ENCODE measurements around the gene MED22. TPM values are rescaled to one million over a fixed set of nuclear protein-coding genes. Genes with fewer than 3 reads are reported as not detected.

Gene MED22
- total RNA-seq, 1 donor from 2014 or later: 52.2 TPM

- peaks cover 7 to 30% of the 10 kb centered on the region in 2 donors for H3K4me1 ChIP-seq
- H3K27ac ChIP-seq: peak overlapping the region; percentile 94 to 97
- no peak for DNase-seq (ENCODE audit: low spot score in 2 of 2)
- H3K27me3 ChIP-seq: no peaks in the 10 kb centered on the region
- intact Hi-C loops (cut with DNase I): loop anchor here (10.0 kb wide), 1 partner anchor 650 kb away; the partner anchor contains the start of gene BRD3OS
- no peak for TF ChIP-seq CTCF (IDR thresholded peaks at IDR 0.05)
- H3K4me3 ChIP-seq: peak overlapping the region; percentile 97 to 98
- H3K36me3 ChIP-seq: peaks cover 4 to 26% of the 10 kb centered on the region in 2 donors
- no peaks in the 10 kb centered on the region for H3K9me3 ChIP-seq
Observed at GRCh38 chr9:133374612-133375115, 26.7 kb upstream of the MED22 start.

- H3K9me3 ChIP-seq: no peaks in the 10 kb centered on the region
- TF ChIP-seq CTCF (IDR thresholded peaks at IDR 0.05): no peak
- intact Hi-C loops (cut with DNase I): loop anchor here (10.0 kb wide), 1 partner anchor 653 kb away; the partner anchor contains the start of gene BRD3OS
- no peak overlapping the region for H3K27ac ChIP-seq
- H3K36me3 ChIP-seq: peaks cover 7 to 33% of the 10 kb centered on the region in 2 donors
- H3K4me3 ChIP-seq: peak overlapping the region in 1 of 2 donors; percentile 16
- H3K4me1 ChIP-seq: peaks cover 7 to 44% of the 10 kb centered on the region in 2 donors
- DNase-seq (ENCODE audit: low spot score in 2 of 2): no peak
- H3K27me3 ChIP-seq: no peaks in the 10 kb centered on the region
Observed at GRCh38 chr9:133372144-133372543, 24.2 kb upstream of the MED22 start.

- Histone ChIP-seq H3K27ac (no peak overlapping the region), H3K36me3 (peaks cover 15 to 42% of the 10 kb centered on the region in 2 donors), H3K27me3 (no peaks in the 10 kb centered on the region), H3K4me1 (peaks cover 7 to 40% of the 10 kb centered on the region in 2 donors), H3K4me3 (no peak overlapping the region), H3K9me3 (no peaks in the 10 kb centered on the region)
- intact Hi-C loops (cut with DNase I): loop anchor here (10.0 kb wide), 1 partner anchor 654 kb away; the partner anchor contains the start of gene BRD3OS
- no peak for TF ChIP-seq CTCF (IDR thresholded peaks at IDR 0.05)
- no peak for DNase-seq (ENCODE audit: low spot score in 2 of 2)
Observed at GRCh38 chr9:133371261-133371711, 23.4 kb upstream of the MED22 start.

GRCh38 chr9:133370685-133371084, 22.8 kb upstream of the MED22 start:
- Histone ChIP-seq H3K9me3 (no peaks in the 10 kb centered on the region), H3K27ac (no peak overlapping the region), H3K36me3 (peaks cover 21 to 47% of the 10 kb centered on the region in 2 donors), H3K27me3 (no peaks in the 10 kb centered on the region), H3K4me3 (no peak overlapping the region), H3K4me1 (peaks cover 7 to 40% of the 10 kb centered on the region in 2 donors)
- intact Hi-C loops (cut with DNase I): loop anchor here (10.0 kb wide), 1 partner anchor 654 kb away; the partner anchor contains the start of gene BRD3OS
- no peak for DNase-seq (ENCODE audit: low spot score in 2 of 2)
- no peak for TF ChIP-seq CTCF (IDR thresholded peaks at IDR 0.05)

GRCh38 chr9:133369933-133370332, 22.0 kb upstream of the MED22 start:
- DNase-seq (ENCODE audit: low spot score in 2 of 2): no peak
- Histone ChIP-seq H3K36me3 (peaks cover 29 to 52% of the 10 kb centered on the region in 2 donors), H3K9me3 (no peaks in the 10 kb centered on the region), H3K4me3 (no peak overlapping the region), H3K27me3 (no peaks in the 10 kb centered on the region), H3K27ac (no peak overlapping the region), H3K4me1 (peaks cover 7 to 40% of the 10 kb centered on the region in 2 donors)
- intact Hi-C loops (cut with DNase I): loop anchor here (10.0 kb wide), 1 partner anchor 655 kb away; the partner anchor contains the start of gene BRD3OS
- TF ChIP-seq CTCF (IDR thresholded peaks at IDR 0.05): no peak

Data from ascending aorta (tissue), 2 donors.